MM.1S (cell line): ENCODE measurements around the gene TBX5.

ENCODE experiments used
- DNase-seq: peaks from one replicate; pipeline ENCODE4 v3.0.0-alpha.2; 2015
- H2AFZ ChIP-seq: fragments of 300-600 bp; sonication (generic); 2 replicates; pipeline ENCODE4 v1.6.0; 2016; ENCODE audit warnings: antibody characterized with exemption, low read length
- H3F3A ChIP-seq: fragments of 300-600 bp; sonication (generic); 2 replicates; pipeline ENCODE4 v1.6.1; 2016; ENCODE audit warnings: mild to moderate bottlenecking, antibody characterized with exemption, low read length, moderate library complexity, mixed read lengths; ENCODE audit not compliant: insufficient read depth
- H3K27ac ChIP-seq: fragments of 300-600 bp; sonication (generic); 2 replicates; pipeline ENCODE4 v1.5.1; 2016; ENCODE audit warnings: mild to moderate bottlenecking, low read length
- H3K27me3 ChIP-seq: fragments of 300-600 bp; sonication (generic); replicated peaks from 2 replicates; pipeline ENCODE4 v1.6.0; 2016; ENCODE audit warnings: low read length; ENCODE audit not compliant: insufficient read depth
- H3K36me3 ChIP-seq: fragments of 300-600 bp; sonication (generic); replicated peaks from 2 replicates; pipeline ENCODE4 v1.6.1; 2016; ENCODE audit warnings: mild to moderate bottlenecking, low read length, mixed read lengths; ENCODE audit not compliant: insufficient read depth
- H3K4me1 ChIP-seq: fragments of 300-600 bp; sonication (generic); 2 replicates; pipeline ENCODE4 v1.6.1; 2016; ENCODE audit warnings: low read length, mixed read lengths
- H3K4me2 ChIP-seq: fragments of 300-600 bp; sonication (generic); 2 replicates; pipeline ENCODE4 v1.6.0; 2016; ENCODE audit warnings: low read depth, low read length
- H3K4me3 ChIP-seq: fragments of 300-600 bp; sonication (generic); 2 replicates; pipeline ENCODE4 v1.5.1; 2016; ENCODE audit warnings: low read length, mixed read lengths
- H3K79me2 ChIP-seq: fragments of 300-600 bp; sonication (generic); 2 replicates; pipeline ENCODE4 v1.6.1; 2016; ENCODE audit warnings: mixed run types, low read length, mixed read lengths
- H3K9ac ChIP-seq: fragments of 300-600 bp; sonication (generic); 2 replicates; pipeline ENCODE4 v1.6.1; 2016; ENCODE audit warnings: low read length, mixed read lengths
- H3K9me2 ChIP-seq: fragments of 300-600 bp; sonication (generic); replicated peaks from 2 replicates; pipeline ENCODE4 v1.6.1; 2016; ENCODE audit warnings: mild to moderate bottlenecking, low read length, mixed read lengths; ENCODE audit not compliant: insufficient read depth
- H3K9me3 ChIP-seq: fragments of 300-600 bp; sonication (generic); replicated peaks from 2 replicates; pipeline ENCODE4 v1.6.1; 2016; ENCODE audit warnings: mild to moderate bottlenecking, low read length, mixed read lengths; ENCODE audit not compliant: insufficient read depth
- H4K20me1 ChIP-seq: fragments of 300-600 bp; sonication (generic); 2 replicates; pipeline ENCODE4 v1.6.1; 2016; ENCODE audit warnings: mild to moderate bottlenecking, low read length, moderate library complexity, mixed read lengths; ENCODE audit not compliant: insufficient read depth
- EZH2 ChIP-seq: fragments of 300-600 bp; sonication (generic); optimal IDR thresholded peaks from 2 replicates; pipeline ENCODE3; 2017; ENCODE audit warnings: low read depth, mild to moderate bottlenecking, antibody characterized with exemption, low read length, mixed read lengths
- EZH2phosphoT487 ChIP-seq: fragments of 300-600 bp; sonication (generic); IDR thresholded peaks from 2 replicates; pipeline ENCODE4 v1.6.1; 2018; ENCODE audit warnings: antibody characterized with exemption, low read length
- TF ChIP-seq, protein P1 (sequence below): fragments of 300-600 bp; sonication (generic); IDR thresholded peaks from 2 replicates; pipeline ENCODE4 v1.5.1; 2016; ENCODE audit warnings: antibody characterized with exemption, low read length, mixed read lengths

The TBX5 gene

GRCh38 chr12:114450019-114450418 is 44.1 kb upstream of the TBX5 start:
- H3K36me3 ChIP-seq: no peaks in the 10 kb centered on the region
- no peaks in the 10 kb centered on the region for H3K27me3 ChIP-seq
- H2AFZ ChIP-seq: no peak overlapping the region
- no peaks in the 10 kb centered on the region for H3F3A ChIP-seq
- no peak overlapping the region for H3K4me2 ChIP-seq
- H3K9ac ChIP-seq: no peak overlapping the region
- H3K4me3 ChIP-seq: no peak overlapping the region
- H3K9me2 ChIP-seq: no peaks in the 10 kb centered on the region
- H3K79me2 ChIP-seq: no peaks in the 10 kb centered on the region
- H3K4me1 ChIP-seq: no peaks in the 10 kb centered on the region
- no peaks in the 10 kb centered on the region for H3K9me3 ChIP-seq
- no peak overlapping the region for H3K27ac ChIP-seq
- no peaks in the 10 kb centered on the region for H4K20me1 ChIP-seq
- no peak for DNase-seq
- TF ChIP-seq EZH2 (no peak), EZH2phosphoT487 (no peak)

GRCh38 chr12:114448618-114448933 is 42.6 kb upstream of the TBX5 start:
- Histone ChIP-seq H3K9me2 (no peaks in the 10 kb centered on the region), H3K27ac (no peak overlapping the region), H3K27me3 (no peaks in the 10 kb centered on the region; the same call in 1 of the 2 replicates), H3K4me2 (no peak overlapping the region), H3K36me3 (no peaks in the 10 kb centered on the region), H2AFZ (no peak overlapping the region), H4K20me1 (no peaks in the 10 kb centered on the region), H3F3A (no peaks in the 10 kb centered on the region), H3K4me1 (no peaks in the 10 kb centered on the region), H3K9ac (no peak overlapping the region), H3K4me3 (no peak overlapping the region), H3K79me2 (no peaks in the 10 kb centered on the region), H3K9me3 (no peaks in the 10 kb centered on the region)
- no peak for DNase-seq
- TF ChIP-seq, protein P1, sequence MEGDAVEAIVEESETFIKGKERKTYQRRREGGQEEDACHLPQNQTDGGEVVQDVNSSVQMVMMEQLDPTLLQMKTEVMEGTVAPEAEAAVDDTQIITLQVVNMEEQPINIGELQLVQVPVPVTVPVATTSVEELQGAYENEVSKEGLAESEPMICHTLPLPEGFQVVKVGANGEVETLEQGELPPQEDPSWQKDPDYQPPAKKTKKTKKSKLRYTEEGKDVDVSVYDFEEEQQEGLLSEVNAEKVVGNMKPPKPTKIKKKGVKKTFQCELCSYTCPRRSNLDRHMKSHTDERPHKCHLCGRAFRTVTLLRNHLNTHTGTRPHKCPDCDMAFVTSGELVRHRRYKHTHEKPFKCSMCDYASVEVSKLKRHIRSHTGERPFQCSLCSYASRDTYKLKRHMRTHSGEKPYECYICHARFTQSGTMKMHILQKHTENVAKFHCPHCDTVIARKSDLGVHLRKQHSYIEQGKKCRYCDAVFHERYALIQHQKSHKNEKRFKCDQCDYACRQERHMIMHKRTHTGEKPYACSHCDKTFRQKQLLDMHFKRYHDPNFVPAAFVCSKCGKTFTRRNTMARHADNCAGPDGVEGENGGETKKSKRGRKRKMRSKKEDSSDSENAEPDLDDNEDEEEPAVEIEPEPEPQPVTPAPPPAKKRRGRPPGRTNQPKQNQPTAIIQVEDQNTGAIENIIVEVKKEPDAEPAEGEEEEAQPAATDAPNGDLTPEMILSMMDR: no peak
- TF ChIP-seq EZH2phosphoT487 (no peak), EZH2 (no peak)

DNA sequence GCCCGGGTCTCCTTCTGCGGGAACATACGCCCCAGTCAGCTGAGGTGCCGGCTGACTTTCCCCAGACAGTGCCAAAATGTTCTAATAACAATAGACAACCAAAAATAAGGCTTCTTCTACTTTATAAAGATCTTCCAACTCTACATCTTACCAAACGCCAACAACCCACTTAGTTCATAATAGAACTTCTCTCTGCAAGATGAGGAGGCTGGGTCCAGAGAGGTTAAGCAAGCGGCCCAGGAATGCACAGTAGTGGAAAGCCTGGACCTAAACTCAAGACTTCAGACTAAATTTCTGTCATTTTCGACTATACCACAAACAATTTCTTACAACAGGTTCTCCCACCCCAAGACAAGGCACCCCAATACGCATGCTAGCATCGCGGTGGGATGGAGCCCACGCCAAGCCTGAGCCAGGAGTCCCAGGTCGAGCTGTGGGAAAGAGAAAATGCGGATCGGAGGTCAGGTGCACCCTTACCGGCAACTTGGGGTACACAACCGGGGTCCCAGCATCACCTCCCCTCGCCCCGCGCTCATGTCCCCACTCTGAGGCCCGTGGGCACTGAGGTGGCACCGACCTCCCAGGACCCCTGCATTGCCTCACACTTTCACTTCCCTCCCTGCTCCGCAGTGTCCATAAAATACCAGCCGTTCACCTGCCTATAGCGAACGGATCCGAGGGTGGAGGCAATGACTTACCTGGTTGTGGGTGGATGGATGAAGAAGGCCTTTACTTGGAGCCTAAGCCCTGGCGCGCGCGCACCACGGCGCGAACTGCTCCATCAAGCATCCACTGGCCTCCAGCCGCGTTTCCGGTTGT is 42.1 kb upstream of the TBX5 start:
- Histone ChIP-seq H3K4me3 (no peak overlapping the region), H3K27me3 (no peaks in the 10 kb centered on the region; the same call in 1 of the 2 replicates), H3K4me2 (no peak overlapping the region), H3F3A (no peaks in the 10 kb centered on the region), H3K9me2 (no peaks in the 10 kb centered on the region), H3K9me3 (no peaks in the 10 kb centered on the region), H3K79me2 (no peaks in the 10 kb centered on the region), H3K36me3 (no peaks in the 10 kb centered on the region), H3K4me1 (no peaks in the 10 kb centered on the region), H2AFZ (no peak overlapping the region), H4K20me1 (no peaks in the 10 kb centered on the region), H3K27ac (no peak overlapping the region), H3K9ac (no peak overlapping the region)
- no peak for TF ChIP-seq EZH2
- no peak for TF ChIP-seq EZH2phosphoT487
- TF ChIP-seq, protein P1: no peak
- no peak for DNase-seq

DNA sequence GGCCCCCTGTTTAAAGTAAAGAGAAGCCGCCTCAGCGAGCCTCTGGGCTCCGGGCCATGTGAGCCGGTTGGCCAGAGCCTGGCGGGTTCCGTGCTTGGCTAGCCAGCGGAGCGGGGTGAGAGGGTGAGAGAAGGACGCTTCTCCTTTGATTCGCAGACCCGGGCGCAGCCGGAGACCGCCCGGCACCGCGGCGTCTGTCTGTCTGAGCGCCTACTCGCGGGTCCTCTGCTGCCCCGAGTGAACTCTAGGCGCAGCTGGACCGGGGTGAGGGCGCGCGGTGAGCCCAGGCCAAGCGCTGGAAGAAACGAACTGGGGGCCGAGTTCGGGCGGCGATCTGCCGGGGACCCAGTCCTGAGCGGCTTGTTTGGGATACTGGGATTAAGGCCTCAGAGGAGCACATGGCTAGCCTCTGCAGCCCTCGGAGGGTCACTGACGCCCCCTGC is 41.4 kb upstream of the TBX5 start:
- Histone ChIP-seq H3K27me3 (no peaks in the 10 kb centered on the region; the same call in 1 of the 2 replicates), H3K36me3 (no peaks in the 10 kb centered on the region), H3K79me2 (no peaks in the 10 kb centered on the region), H3K9ac (no peak overlapping the region), H3K9me2 (no peaks in the 10 kb centered on the region), H4K20me1 (no peaks in the 10 kb centered on the region), H3K4me2 (no peak overlapping the region), H3K4me1 (no peaks in the 10 kb centered on the region), H3K9me3 (no peaks in the 10 kb centered on the region), H3K27ac (no peak overlapping the region), H2AFZ (no peak overlapping the region), H3K4me3 (no peak overlapping the region), H3F3A (no peaks in the 10 kb centered on the region)
- TF ChIP-seq, protein P1: no peak
- TF ChIP-seq EZH2phosphoT487: no peak
- no peak for TF ChIP-seq EZH2
- no peak for DNase-seq
